Measurements from ENCODE around the gene GNB2.

GNB2 gene

DNA sequence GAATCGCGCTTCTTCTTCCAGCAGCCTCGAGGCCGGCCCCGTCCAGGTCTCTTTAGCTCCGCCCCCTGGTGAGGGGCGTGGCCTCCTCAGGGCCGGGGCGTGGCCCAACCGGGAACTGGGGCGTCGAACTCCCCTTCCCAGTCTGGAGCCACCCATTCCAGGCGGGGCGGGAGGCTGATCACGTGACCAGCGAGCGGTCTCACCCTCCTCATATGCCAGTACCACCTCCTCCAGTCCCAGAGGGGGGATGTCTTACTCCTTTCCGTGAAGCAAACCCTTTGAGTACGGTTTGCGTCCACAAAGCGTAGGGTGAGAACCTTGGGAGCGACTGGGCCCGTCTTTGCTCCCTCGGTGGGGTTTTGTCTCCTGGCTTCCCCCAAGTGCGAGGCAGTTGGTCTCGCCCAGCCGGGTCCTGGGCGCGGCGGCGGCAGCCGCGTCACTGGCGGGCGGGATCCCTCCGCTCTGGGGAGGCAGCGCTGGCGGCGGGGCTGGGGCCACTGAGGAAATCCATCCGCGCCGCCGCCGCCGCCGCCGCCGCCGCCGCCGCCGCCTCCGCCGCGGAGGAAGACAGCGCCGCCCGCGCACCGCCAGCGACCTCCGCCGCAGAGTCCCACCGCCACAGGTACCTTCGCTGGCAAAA, at the start of gene GNB2:
TSS of gene GNB2 (plus strand) at position 439 of the 640 bp plus-strand sequence. CDS start 2,526 bp downstream, outside the sequence.
- H3K4me3 ChIP-seq (ENCODE audit: low read length): peak within 1 kb of the TSS; percentile 96

DNA sequence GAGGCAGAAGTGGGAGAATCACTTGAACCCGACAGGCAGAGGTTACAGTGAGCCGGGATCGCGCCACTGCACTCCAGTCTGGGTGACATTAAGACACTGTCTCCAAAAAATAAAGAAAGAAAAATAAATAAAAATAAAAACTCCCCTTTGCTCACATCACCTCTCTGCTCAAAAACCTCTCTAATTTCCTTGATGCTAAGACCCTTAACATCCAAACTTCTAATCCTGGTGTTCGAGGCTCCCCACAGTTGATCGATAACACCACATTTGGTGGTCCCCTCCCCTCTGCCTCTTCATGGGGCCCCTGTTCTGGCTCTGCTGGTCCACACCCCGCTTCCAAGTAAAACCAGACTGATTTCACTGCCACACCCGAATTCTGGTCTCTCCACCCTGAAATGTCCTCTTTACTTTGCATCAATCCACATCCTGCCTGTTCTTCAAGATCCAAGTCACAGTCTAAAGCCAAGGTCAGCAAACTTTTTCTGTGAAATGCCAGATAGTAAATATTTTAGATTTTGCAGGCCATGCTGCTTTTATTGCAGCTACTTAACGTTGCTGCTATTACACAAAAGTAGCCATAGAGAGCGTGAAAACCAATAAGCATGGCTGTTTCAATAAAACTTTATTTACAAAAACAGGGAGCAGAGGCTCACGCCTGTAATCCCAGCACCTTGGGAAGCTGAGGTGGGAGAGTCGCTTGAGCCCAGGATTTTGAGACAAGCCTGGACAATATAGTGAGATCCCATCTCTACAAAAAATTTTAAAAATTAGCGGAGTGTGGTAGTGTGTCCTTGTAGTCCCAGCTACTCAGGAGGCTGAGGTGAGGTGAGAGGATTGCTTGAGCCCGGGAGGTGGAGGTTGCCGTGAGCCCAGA, 49.4 kb upstream of the GNB2 start:
- TF ChIP-seq ZNF274 (IDR thresholded peaks at IDR 0.05; ENCODE audit: low read depth, low read length): no peak
- H3K4me3 ChIP-seq (ENCODE audit: low read length): no peak overlapping the region

More for the DNA sequence above, at the start of gene GNB2:
- no peak for TF ChIP-seq ZNF274 (IDR thresholded peaks at IDR 0.05; ENCODE audit: low read depth, low read length)

- TF ChIP-seq ZNF274 (IDR thresholded peaks at IDR 0.05; ENCODE audit: low read depth, low read length): no peak
- H3K4me3 ChIP-seq (ENCODE audit: low read length): no peak overlapping the region
Measured at GRCh38 chr7:100626055-100626454, 47.5 kb upstream of the GNB2 start.

DNA sequence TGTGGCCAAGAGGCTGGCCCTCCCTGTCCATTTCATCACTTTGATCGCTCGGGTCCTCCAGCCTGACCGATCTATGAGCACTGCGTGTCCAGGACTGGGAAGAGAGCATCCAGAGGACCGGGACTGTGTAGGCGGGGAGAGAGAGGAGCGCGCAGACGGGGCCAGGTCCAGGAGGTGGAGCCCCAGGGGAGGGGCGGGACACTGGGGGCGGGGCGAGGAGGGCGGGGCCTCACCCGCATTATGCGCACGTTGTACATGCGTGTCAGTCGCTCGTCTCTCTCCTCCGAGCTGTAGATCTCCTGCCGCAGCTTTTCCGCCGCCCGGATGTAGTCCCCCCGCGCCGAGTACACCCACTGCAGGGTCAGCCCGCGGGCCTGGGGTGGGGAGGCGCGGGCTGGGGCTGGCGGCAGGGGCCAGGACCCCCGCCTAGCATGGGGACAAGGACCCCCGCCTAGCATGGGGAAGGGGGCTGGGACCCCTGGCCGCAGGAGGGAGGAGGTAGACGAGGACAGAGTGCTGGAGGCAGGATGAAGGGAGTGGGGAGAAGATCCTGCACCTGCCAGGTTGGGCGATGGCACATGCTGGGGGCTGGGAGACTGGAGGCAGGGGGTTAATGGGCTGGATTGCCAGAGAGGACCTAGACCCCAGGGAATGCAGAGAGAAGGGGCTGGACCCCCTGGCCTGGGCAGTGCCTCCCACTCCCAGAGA, 46.9 kb upstream of the GNB2 start:
- no peak overlapping the region for H3K4me3 ChIP-seq (ENCODE audit: low read length)
- no peak for TF ChIP-seq ZNF274 (IDR thresholded peaks at IDR 0.05; ENCODE audit: low read depth, low read length)

DNA sequence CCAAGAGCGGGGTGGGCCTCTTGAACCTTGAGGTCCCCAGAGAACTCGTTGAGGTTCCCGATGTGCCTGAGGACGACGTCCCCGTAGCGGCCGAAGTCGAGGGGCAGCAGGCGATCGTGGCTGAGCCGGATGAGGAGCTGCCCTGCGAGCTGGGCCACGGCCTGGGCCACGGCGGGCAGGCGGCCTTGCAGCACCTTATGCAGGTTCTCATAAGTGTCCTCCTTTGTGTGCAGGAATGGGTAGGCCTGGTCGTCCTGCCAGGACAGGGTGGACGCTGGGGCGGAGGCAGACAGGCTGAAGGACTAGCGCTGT, 46.3 kb upstream of the GNB2 start:
- no peak for TF ChIP-seq ZNF274 (IDR thresholded peaks at IDR 0.05; ENCODE audit: low read depth, low read length)
- no peak overlapping the region for H3K4me3 ChIP-seq (ENCODE audit: low read length)

- no peak overlapping the region for H3K4me3 ChIP-seq (ENCODE audit: low read length)
- no peak for TF ChIP-seq ZNF274 (IDR thresholded peaks at IDR 0.05; ENCODE audit: low read depth, low read length)
Measured at GRCh38 chr7:100629117-100629716, 44.3 kb upstream of the GNB2 start.

GRCh38 chr7:100630066-100630465, 43.5 kb upstream of the GNB2 start:
- H3K4me3 ChIP-seq (ENCODE audit: low read length): no peak overlapping the region
- TF ChIP-seq ZNF274 (IDR thresholded peaks at IDR 0.05; ENCODE audit: low read depth, low read length): no peak

- TF ChIP-seq ZNF274 (IDR thresholded peaks at IDR 0.05; ENCODE audit: low read depth, low read length): no peak
Measured at GRCh38 chr7:100632951-100633717, 40.4 kb upstream of the GNB2 start.

GRCh38 chr7:100639995-100640516, 33.5 kb upstream of the GNB2 start:
- no peak for TF ChIP-seq ZNF274 (IDR thresholded peaks at IDR 0.05; ENCODE audit: low read depth, low read length)
- no peak overlapping the region for H3K4me3 ChIP-seq (ENCODE audit: low read length)

More at GRCh38 chr7:100632951-100633717, 40.4 kb upstream of the GNB2 start:
- H3K4me3 ChIP-seq (ENCODE audit: low read length): peak overlapping the region; percentile 14; the same call in 1 of the 2 replicates

GRCh38 chr7:100640517-100641440, 32.8 kb upstream of the GNB2 start:
- no peak overlapping the region for H3K4me3 ChIP-seq (ENCODE audit: low read length)
- no peak for TF ChIP-seq ZNF274 (IDR thresholded peaks at IDR 0.05; ENCODE audit: low read depth, low read length)

DNA sequence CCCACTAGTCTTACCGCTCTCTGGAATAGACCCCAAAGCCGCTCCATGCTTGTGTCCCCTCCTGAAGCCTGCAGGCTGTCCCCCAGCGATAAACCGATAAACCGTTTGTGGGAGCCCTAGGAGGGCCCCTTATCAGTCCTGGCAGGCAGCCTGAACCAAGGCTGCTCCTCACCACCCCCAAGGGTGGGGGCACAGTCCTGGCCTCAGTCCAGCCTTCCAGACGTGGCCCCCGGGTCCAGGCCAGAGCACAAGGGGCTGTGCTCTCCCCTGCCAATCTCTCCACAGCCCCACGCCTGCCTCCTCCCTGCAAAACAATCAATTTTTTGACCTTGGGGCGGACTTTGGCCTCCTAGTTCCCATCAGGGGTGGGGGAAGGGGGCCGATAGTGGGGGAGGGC, 32.1 kb upstream of the GNB2 start, which contains the start of gene TFR2:
TSS of gene TFR2 (minus strand) at position 90 of the 397 bp plus-strand sequence. CDS start at position 47, 43 bp downstream.
- no peak for TF ChIP-seq ZNF274 (IDR thresholded peaks at IDR 0.05; ENCODE audit: low read depth, low read length)
- no peak within 1 kb of the TSS for H3K4me3 ChIP-seq (ENCODE audit: low read length)

DNA sequence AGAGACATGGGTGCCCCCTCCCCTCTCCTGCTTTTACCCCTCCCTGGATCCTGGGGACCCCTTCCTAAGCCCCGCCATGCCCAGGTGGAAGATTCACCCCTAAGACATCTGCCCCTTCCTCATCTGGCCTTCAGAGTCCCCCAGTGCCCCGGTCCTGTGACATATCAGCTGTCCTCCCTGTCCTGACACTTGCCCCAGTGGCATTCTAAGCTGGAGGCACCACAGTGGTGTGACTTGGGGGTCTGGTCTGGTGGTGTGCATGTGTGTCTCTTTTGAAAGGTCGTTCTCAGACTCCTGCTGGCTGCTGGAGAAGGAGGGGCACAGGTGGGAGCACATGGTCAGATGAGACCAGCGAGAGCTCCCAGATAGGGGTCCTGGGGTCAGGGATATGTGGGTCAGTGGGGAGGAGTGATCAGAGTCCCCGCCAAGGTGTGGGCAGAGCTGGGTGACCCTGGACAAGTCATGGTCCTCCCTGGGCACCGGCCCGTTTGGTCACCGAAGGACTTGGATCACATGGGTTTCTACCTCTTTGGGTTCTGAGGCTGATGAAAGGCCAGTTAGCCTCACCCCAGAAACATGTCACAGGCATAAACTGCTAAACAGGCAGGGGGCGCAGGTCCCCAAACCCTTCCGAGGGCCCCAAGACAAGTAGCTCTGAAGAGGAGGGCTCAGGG, 31.5 kb upstream of the GNB2 start:
- no peak for TF ChIP-seq ZNF274 (IDR thresholded peaks at IDR 0.05; ENCODE audit: low read depth, low read length)
- no peak overlapping the region for H3K4me3 ChIP-seq (ENCODE audit: low read length)

Measured in GM08714 (cell line).